HepG2 (cell line): ENCODE measurements around the gene SLC25A25. TPM values are rescaled to one million over a fixed set of nuclear protein-coding genes. Genes with fewer than 3 reads are reported as not detected.

Source experiments
- ASH2L ChIP-seq: fragments of 300-600, 200-600 bp; sonication (generic); IDR thresholded peaks from 2 replicates; pipeline ENCODE4 v1.7.0; 2017; ENCODE audit warnings: low read depth, mild to moderate bottlenecking, moderate library complexity, mixed read lengths, low read length; ENCODE audit not compliant: insufficient read length
- BATF2 ChIP-seq: sonication (generic); formaldehyde crosslinking; IDR thresholded peaks from 2 replicates; pipeline ENCODE4 v1.8.0; 2022; ENCODE audit warnings: mild to moderate bottlenecking, missing genetic modification reagents, moderate library complexity
- CENPX ChIP-seq: sonication (generic); formaldehyde crosslinking; IDR thresholded peaks from 2 replicates; pipeline ENCODE4 v1.9.0; 2021; ENCODE audit warnings: mild to moderate bottlenecking, missing genetic modification reagents, moderate library complexity
- ELF4 ChIP-seq: sonication (generic); formaldehyde crosslinking; IDR thresholded peaks from 2 replicates; pipeline ENCODE4 v1.5.0; 2020; ENCODE audit warnings: missing genetic modification reagents, mild to moderate bottlenecking, moderate library complexity, borderline replicate concordance
- MXD1 ChIP-seq: sonication (generic); formaldehyde crosslinking; IDR thresholded peaks from 2 replicates; pipeline ENCODE4 v1.4.0; 2020; ENCODE audit warnings: mild to moderate bottlenecking, missing genetic modification reagents
- PATZ1 ChIP-seq: sonication (generic); formaldehyde crosslinking; IDR thresholded peaks from 2 replicates; pipeline ENCODE4 v1.4.0; 2020; ENCODE audit warnings: missing genetic modification reagents
- TCF7 ChIP-seq: sonication (generic); IDR thresholded peaks from 2 replicates; pipeline ENCODE4 v1.6.1; 2016; ENCODE audit warnings: antibody characterized with exemption, low read depth
- ZBTB1 ChIP-seq: sonication (generic); formaldehyde crosslinking; IDR thresholded peaks from 2 replicates; pipeline ENCODE4 v1.4.0; 2020; ENCODE audit warnings: missing genetic modification reagents, borderline replicate concordance
- ZFP41 ChIP-seq: sonication (generic); formaldehyde crosslinking; IDR thresholded peaks from 2 replicates; pipeline ENCODE4 v1.4.0; 2020; ENCODE audit warnings: mild to moderate bottlenecking, missing genetic modification reagents, borderline replicate concordance
- ZNF687 ChIP-seq: sonication (generic); formaldehyde crosslinking; IDR thresholded peaks from 2 replicates; pipeline ENCODE4 v1.5.1; 2020; ENCODE audit warnings: mild to moderate bottlenecking, missing genetic modification reagents, moderate library complexity
- polyA plus RNA-seq, 8 experiments: library from polyadenylated mRNA; depleted of rRNA in 3 of 8; stranded (reverse) in 7 of 8; unstranded in 1 of 8; fragments of >200 nt; fragmentation: Illumina TruSeq in 4 of 8; extraction: Trizol in 4 of 8; gene quantifications; 2 replicates each; pipeline versions ENCODE4 v1.2.1 to v1.2.3, GENCODE V29; 2011 to 2016; ENCODE audit warnings: low read depth in 4 of 8, missing spikeins in 1 of 8, mixed read lengths in 1 of 8; ENCODE audit not compliant: insufficient read depth in 1 of 8
- total RNA-seq, 5 experiments: library from RNA; depleted of rRNA; stranded (reverse); fragments of >200 nt; fragmentation: Illumina TruSeq; extraction: Trizol; gene quantifications; 2 replicates each; pipeline ENCODE4 v1.2.3, GENCODE V29; 2016; ENCODE audit warnings: low read depth in 1 of 5
- TF ChIP-seq, protein P1 (sequence below): sonication (generic); formaldehyde crosslinking; IDR thresholded peaks from 2 replicates; pipeline ENCODE4 v1.5.0; 2020; ENCODE audit warnings: missing genetic modification reagents
- TF ChIP-seq, protein P2 (sequence below): IDR thresholded peaks from 2 replicates; pipeline ENCODE4 v1.6.1; 2012; ENCODE audit warnings: low read depth, low read length, improper control_type of control experiment
- TF ChIP-seq, protein P3 (sequence below): sonication (generic); formaldehyde crosslinking; IDR thresholded peaks from 2 replicates; pipeline ENCODE4 v1.4.0; 2020; ENCODE audit warnings: missing genetic modification reagents

The SLC25A25 gene
- total and polyA plus RNA-seq, 2 of the 13 experiments (the other 11 are each of a cell fraction or from before 2014, with no cell fraction given), result 10.5 to 24.8 TPM

GRCh38 chr9:128115187-128116103 lies 47.4 kb downstream of the SLC25A25 start (continued):
- TF ChIP-seq PATZ1 (CRISPR knock-in tag) (peak; percentile 94), BATF2 (no peak), MXD1 (CRISPR knock-in tag) (peak; percentile 76; the same call in 1 of the 2 replicates), TCF7 (peak; percentile 91), ZFP41 (CRISPR knock-in tag) (peak; percentile 27; the same call in 1 of the 2 replicates), ZBTB1 (CRISPR knock-in tag) (no peak), ZNF687 (CRISPR knock-in tag) (peak; percentile 99), ASH2L (peak; percentile 76), CENPX (CRISPR knock-in tag) (no peak), ELF4 (CRISPR knock-in tag) (peak; percentile 87; the same call in 1 of the 2 replicates)
- TF ChIP-seq, protein P1, sequence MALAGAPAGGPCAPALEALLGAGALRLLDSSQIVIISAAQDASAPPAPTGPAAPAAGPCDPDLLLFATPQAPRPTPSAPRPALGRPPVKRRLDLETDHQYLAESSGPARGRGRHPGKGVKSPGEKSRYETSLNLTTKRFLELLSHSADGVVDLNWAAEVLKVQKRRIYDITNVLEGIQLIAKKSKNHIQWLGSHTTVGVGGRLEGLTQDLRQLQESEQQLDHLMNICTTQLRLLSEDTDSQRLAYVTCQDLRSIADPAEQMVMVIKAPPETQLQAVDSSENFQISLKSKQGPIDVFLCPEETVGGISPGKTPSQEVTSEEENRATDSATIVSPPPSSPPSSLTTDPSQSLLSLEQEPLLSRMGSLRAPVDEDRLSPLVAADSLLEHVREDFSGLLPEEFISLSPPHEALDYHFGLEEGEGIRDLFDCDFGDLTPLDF (CRISPR knock-in tag), result 0 out of 2 replicates have a peak, but pooled peaks have one; percentile 22
- TF ChIP-seq, protein P2, sequence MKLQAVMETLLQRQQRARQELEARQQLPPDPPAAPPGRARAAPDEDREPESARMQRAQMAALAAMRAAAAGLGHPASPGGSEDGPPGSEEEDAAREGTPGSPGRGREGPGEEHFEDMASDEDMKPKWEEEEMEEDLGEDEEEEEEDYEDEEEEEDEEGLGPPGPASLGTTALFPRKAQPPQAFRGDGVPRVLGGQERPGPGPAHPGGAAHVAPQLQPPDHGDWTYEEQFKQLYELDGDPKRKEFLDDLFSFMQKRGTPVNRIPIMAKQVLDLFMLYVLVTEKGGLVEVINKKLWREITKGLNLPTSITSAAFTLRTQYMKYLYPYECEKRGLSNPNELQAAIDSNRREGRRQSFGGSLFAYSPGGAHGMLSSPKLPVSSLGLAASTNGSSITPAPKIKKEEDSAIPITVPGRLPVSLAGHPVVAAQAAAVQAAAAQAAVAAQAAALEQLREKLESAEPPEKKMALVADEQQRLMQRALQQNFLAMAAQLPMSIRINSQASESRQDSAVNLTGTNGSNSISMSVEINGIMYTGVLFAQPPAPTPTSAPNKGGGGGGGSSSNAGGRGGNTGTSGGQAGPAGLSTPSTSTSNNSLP, result no peak
- TF ChIP-seq, protein P3, sequence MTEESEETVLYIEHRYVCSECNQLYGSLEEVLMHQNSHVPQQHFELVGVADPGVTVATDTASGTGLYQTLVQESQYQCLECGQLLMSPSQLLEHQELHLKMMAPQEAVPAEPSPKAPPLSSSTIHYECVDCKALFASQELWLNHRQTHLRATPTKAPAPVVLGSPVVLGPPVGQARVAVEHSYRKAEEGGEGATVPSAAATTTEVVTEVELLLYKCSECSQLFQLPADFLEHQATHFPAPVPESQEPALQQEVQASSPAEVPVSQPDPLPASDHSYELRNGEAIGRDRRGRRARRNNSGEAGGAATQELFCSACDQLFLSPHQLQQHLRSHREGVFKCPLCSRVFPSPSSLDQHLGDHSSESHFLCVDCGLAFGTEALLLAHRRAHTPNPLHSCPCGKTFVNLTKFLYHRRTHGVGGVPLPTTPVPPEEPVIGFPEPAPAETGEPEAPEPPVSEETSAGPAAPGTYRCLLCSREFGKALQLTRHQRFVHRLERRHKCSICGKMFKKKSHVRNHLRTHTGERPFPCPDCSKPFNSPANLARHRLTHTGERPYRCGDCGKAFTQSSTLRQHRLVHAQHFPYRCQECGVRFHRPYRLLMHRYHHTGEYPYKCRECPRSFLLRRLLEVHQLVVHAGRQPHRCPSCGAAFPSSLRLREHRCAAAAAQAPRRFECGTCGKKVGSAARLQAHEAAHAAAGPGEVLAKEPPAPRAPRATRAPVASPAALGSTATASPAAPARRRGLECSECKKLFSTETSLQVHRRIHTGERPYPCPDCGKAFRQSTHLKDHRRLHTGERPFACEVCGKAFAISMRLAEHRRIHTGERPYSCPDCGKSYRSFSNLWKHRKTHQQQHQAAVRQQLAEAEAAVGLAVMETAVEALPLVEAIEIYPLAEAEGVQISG (CRISPR knock-in tag), result peak; percentile 75
